ENCODE results near the gene BAZ2B.

BAZ2B gene

GRCh38 chr2:159550231-159550630, 66.1 kb downstream of the BAZ2B start:
- H3K4me2 ChIP-seq (ENCODE audit: insufficient read depth, low read length), result no peak overlapping the region
- H3K4me3 ChIP-seq (ENCODE audit: low read depth in 1 of 2, low read length in 2 of 2), result no peak overlapping the region
- ATAC-seq (ENCODE audit: insufficient read depth, low read depth), result no peak
- no peak overlapping the region for H3K9ac ChIP-seq (ENCODE audit: low read depth, low read length)
- H3K36me3 ChIP-seq (ENCODE audit: insufficient read depth, low read length), result no peaks in the 10 kb centered on the region
- H3K27me3 ChIP-seq (ENCODE audit: insufficient read depth, low read length, poor library complexity), result no peaks in the 10 kb centered on the region
- H3K9me3 ChIP-seq (ENCODE audit: insufficient read depth, low read length, severe bottlenecking), result no peaks in the 10 kb centered on the region
- H3K4me1 ChIP-seq (ENCODE audit: insufficient read depth, low read length), result no peaks in the 10 kb centered on the region
- no peaks in the 10 kb centered on the region for H4K20me1 ChIP-seq (ENCODE audit: insufficient read depth, low read length)
- no peaks in the 10 kb centered on the region for H3K79me2 ChIP-seq (ENCODE audit: insufficient read depth, low read length)
- no peak overlapping the region for H2AFZ ChIP-seq (ENCODE audit: low read depth, low read length)
- no peak for TF ChIP-seq CTCF (IDR thresholded peaks at IDR 0.05; ENCODE audit: borderline replicate concordance, extremely low read depth, low read length, poor library complexity, severe bottlenecking)
- no peak for TF ChIP-seq EZH2 (IDR thresholded peaks at IDR 0.05; ENCODE audit: borderline replicate concordance, low read depth, low read length, severe bottlenecking)
- DNase-seq, result no peak
- no peak overlapping the region for H3K27ac ChIP-seq (ENCODE audit: low read length)

- H3K9ac ChIP-seq (ENCODE audit: low read depth, low read length), result no peak overlapping the region
- no peaks in the 10 kb centered on the region for H3K36me3 ChIP-seq (ENCODE audit: insufficient read depth, low read length)
- H2AFZ ChIP-seq (ENCODE audit: low read depth, low read length), result no peak overlapping the region
- no peaks in the 10 kb centered on the region for H3K27me3 ChIP-seq (ENCODE audit: insufficient read depth, low read length, poor library complexity)
- TF ChIP-seq EZH2 (IDR thresholded peaks at IDR 0.05; ENCODE audit: borderline replicate concordance, low read depth, low read length, severe bottlenecking) (no peak), CTCF (IDR thresholded peaks at IDR 0.05; ENCODE audit: borderline replicate concordance, extremely low read depth, low read length, poor library complexity, severe bottlenecking) (no peak)
- no peaks in the 10 kb centered on the region for H3K9me3 ChIP-seq (ENCODE audit: insufficient read depth, low read length, severe bottlenecking)
- no peaks in the 10 kb centered on the region for H3K4me1 ChIP-seq (ENCODE audit: insufficient read depth, low read length)
- DNase-seq (no peak), ATAC-seq (ENCODE audit: insufficient read depth, low read depth) (no peak)
- H3K27ac ChIP-seq (ENCODE audit: low read length), result no peak overlapping the region
- H3K79me2 ChIP-seq (ENCODE audit: insufficient read depth, low read length), result no peaks in the 10 kb centered on the region
- no peak overlapping the region for H3K4me3 ChIP-seq (ENCODE audit: low read depth in 1 of 2, low read length in 2 of 2)
- no peak overlapping the region for H3K4me2 ChIP-seq (ENCODE audit: insufficient read depth, low read length)
- H4K20me1 ChIP-seq (ENCODE audit: insufficient read depth, low read length), result no peaks in the 10 kb centered on the region
Measured at GRCh38 chr2:159549234-159549633, 67.1 kb downstream of the BAZ2B start.

- ATAC-seq (ENCODE audit: insufficient read depth, low read depth) (no peak), DNase-seq (no peak)
- no peaks in the 10 kb centered on the region for H4K20me1 ChIP-seq (ENCODE audit: insufficient read depth, low read length)
- no peak overlapping the region for H3K9ac ChIP-seq (ENCODE audit: low read depth, low read length)
- no peaks in the 10 kb centered on the region for H3K27me3 ChIP-seq (ENCODE audit: insufficient read depth, low read length, poor library complexity)
- no peak overlapping the region for H3K4me2 ChIP-seq (ENCODE audit: insufficient read depth, low read length)
- H2AFZ ChIP-seq (ENCODE audit: low read depth, low read length), result no peak overlapping the region
- no peak overlapping the region for H3K27ac ChIP-seq (ENCODE audit: low read length)
- H3K36me3 ChIP-seq (ENCODE audit: insufficient read depth, low read length), result no peaks in the 10 kb centered on the region; the same call in 1 of the 2 replicates
- TF ChIP-seq CTCF (IDR thresholded peaks at IDR 0.05; ENCODE audit: borderline replicate concordance, extremely low read depth, low read length, poor library complexity, severe bottlenecking) (no peak), EZH2 (IDR thresholded peaks at IDR 0.05; ENCODE audit: borderline replicate concordance, low read depth, low read length, severe bottlenecking) (no peak)
- peaks cover 2% of the 10 kb centered on the region for H3K9me3 ChIP-seq (ENCODE audit: insufficient read depth, low read length, severe bottlenecking)
- no peaks in the 10 kb centered on the region for H3K4me1 ChIP-seq (ENCODE audit: insufficient read depth, low read length)
- no peak overlapping the region for H3K4me3 ChIP-seq (ENCODE audit: low read depth in 1 of 2, low read length in 2 of 2)
- H3K79me2 ChIP-seq (ENCODE audit: insufficient read depth, low read length), result no peaks in the 10 kb centered on the region
Measured at GRCh38 chr2:159546716-159547430, 69.5 kb downstream of the BAZ2B start.
